Measurements from ENCODE around the gene FAM107B. TPM values are rescaled to one million over a fixed set of nuclear protein-coding genes. Genes with fewer than 3 reads are reported as not detected.
A peak's percentile ranks its signal among the peaks of the same experiment; 100 is the strongest.

FAM107B gene
- total and polyA plus RNA-seq, 4 donors = 24.9 to 58.1 (median 30.9) TPM

- no peak for TF ChIP-seq CTCF (IDR thresholded peaks at IDR 0.05; ENCODE audit: low read depth, low read length, missing input control)
These were observed 171.7 kb downstream of the FAM107B start (continued) for GRCh38 chr10:14602807-14603533.

GRCh38 chr10:14601872-14602725 lies 172.6 kb downstream of the FAM107B start:
- H3K27ac ChIP-seq (ENCODE audit: low read depth in 1 of 2, low read length in 2 of 2) = peak overlapping the region; percentile 7 to 68
- no peak for DNase-seq (ENCODE audit: low spot score)

More at GRCh38 chr10:14601872-14602725, 172.6 kb downstream of the FAM107B start:
- peak overlapping the region in 1 of 2 donors; percentile 45 for H3K9ac ChIP-seq (ENCODE audit: low read depth in 1 of 2, low read length in 2 of 2)
- H3K4me3 ChIP-seq (ENCODE audit: low read depth in 1 of 3, low read length in 3 of 3) = peak overlapping the region in 1 of 3 donors; percentile 25
- TF ChIP-seq RXRA (IDR thresholded peaks at IDR 0.05) = no peak
- TF ChIP-seq RAD21 (IDR thresholded peaks at IDR 0.05) = peak in 1 of 2 donors; percentile 22
- TF ChIP-seq JUND (IDR thresholded peaks at IDR 0.05) = peak; percentile 76 to 78
- no peak for TF ChIP-seq EGR1 (IDR thresholded peaks at IDR 0.05; ENCODE audit: low read depth in 2 of 2)
- no peak for TF ChIP-seq FOXA1 (IDR thresholded peaks at IDR 0.05)
- TF ChIP-seq REST (IDR thresholded peaks at IDR 0.05) = no peak
- TF ChIP-seq SP1 (IDR thresholded peaks at IDR 0.05) = no peak
- TF ChIP-seq CTCF (IDR thresholded peaks at IDR 0.05; ENCODE audit: low read depth, low read length, missing input control) = no peak
- TF ChIP-seq YY1 (IDR thresholded peaks at IDR 0.05) = no peak
- TF ChIP-seq ATF3 (IDR thresholded peaks at IDR 0.05) = peak; percentile 74
- TF ChIP-seq HNF4G (IDR thresholded peaks at IDR 0.05) = no peak
- no peak for TF ChIP-seq TAF1 (conservative IDR thresholded peaks at IDR 0.05)
- TF ChIP-seq HNF4A (conservative IDR thresholded peaks at IDR 0.05) = no peak
- TF ChIP-seq MAX (IDR thresholded peaks at IDR 0.05) = no peak
- H3K4me1 ChIP-seq (ENCODE audit: control insufficient read depth in 4 of 4, insufficient read depth in 4 of 4, low read length in 3 of 4) = peaks cover 5 to 49% (median 28%) of the 10 kb centered on the region in 4 donors
- H3K9me3 ChIP-seq (ENCODE audit: control insufficient read depth in 4 of 4, low read length in 3 of 4) = no peaks in the 10 kb centered on the region
- 40% methylated on average over 16 of the region's 16 CpGs for WGBS
- no peaks in the 10 kb centered on the region for H3K27me3 ChIP-seq (ENCODE audit: control insufficient read depth in 4 of 4, insufficient read depth in 4 of 4, low read length in 3 of 4)
- peaks cover 0 to 5% (median 1%) of the 10 kb centered on the region in 4 donors for H3K36me3 ChIP-seq (ENCODE audit: control insufficient read depth in 4 of 4, insufficient read depth in 3 of 4, low read depth in 1 of 4, low read length in 3 of 4)
